Measurements from ENCODE around the gene PPDPF.

DNA sequence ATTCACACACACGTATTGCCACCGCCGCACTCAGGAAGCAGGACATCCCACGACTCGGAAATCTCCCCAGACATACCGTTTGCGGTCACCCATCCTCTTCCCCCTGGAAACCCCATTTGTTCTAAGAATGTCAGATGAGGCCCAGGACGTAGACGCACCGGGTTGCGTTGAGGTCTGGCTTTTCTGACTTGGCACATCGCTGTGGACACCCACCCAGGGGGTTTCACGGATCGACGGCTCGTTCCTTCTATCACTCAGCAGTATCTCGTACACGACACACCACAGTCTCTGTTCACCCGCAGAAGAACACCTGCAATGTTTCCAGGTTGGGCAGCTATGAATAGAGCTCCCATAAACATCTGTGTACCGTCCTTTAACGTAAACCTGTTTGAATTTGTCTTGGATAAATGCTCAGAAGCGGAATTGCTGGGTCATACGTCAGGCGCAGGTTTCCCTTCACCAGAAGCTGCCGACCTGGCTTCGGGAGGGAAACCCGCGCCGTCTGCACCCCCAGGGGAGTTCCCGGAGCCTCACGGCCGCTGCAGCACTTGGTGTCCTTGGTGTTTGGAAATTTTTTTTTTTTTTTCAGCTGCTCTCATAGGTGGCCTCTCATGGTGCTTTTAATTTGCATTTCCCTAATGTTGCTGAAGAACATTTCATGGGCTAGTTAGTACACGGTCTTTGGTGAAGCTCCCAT lies 12.3 kb upstream of the PPDPF start:
- TF ChIP-seq, protein P1, sequence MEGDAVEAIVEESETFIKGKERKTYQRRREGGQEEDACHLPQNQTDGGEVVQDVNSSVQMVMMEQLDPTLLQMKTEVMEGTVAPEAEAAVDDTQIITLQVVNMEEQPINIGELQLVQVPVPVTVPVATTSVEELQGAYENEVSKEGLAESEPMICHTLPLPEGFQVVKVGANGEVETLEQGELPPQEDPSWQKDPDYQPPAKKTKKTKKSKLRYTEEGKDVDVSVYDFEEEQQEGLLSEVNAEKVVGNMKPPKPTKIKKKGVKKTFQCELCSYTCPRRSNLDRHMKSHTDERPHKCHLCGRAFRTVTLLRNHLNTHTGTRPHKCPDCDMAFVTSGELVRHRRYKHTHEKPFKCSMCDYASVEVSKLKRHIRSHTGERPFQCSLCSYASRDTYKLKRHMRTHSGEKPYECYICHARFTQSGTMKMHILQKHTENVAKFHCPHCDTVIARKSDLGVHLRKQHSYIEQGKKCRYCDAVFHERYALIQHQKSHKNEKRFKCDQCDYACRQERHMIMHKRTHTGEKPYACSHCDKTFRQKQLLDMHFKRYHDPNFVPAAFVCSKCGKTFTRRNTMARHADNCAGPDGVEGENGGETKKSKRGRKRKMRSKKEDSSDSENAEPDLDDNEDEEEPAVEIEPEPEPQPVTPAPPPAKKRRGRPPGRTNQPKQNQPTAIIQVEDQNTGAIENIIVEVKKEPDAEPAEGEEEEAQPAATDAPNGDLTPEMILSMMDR (IDR thresholded peaks at IDR 0.05; ENCODE audit: insufficient read depth, low read depth, low read length), result no peak
- TF ChIP-seq EZH2 (IDR thresholded peaks at IDR 0.05; ENCODE audit: insufficient read depth, low read length), result no peak

All from astrocyte (in vitro differentiated cells and primary cell).